GM12801 (cell line): ENCODE results near the gene SH3RF3.

Experiments used
- TF ChIP-seq, protein P1 (sequence below): IDR thresholded peaks from one replicate; pipeline ENCODE4 v1.5.1; 2011; ENCODE audit warnings: control low read depth; ENCODE audit not compliant: insufficient read length; ENCODE audit errors: extremely low read depth

The SH3RF3 gene

GRCh38 chr2:109230941-109231420 is 102.0 kb downstream of the SH3RF3 start:
- TF ChIP-seq, protein P1, sequence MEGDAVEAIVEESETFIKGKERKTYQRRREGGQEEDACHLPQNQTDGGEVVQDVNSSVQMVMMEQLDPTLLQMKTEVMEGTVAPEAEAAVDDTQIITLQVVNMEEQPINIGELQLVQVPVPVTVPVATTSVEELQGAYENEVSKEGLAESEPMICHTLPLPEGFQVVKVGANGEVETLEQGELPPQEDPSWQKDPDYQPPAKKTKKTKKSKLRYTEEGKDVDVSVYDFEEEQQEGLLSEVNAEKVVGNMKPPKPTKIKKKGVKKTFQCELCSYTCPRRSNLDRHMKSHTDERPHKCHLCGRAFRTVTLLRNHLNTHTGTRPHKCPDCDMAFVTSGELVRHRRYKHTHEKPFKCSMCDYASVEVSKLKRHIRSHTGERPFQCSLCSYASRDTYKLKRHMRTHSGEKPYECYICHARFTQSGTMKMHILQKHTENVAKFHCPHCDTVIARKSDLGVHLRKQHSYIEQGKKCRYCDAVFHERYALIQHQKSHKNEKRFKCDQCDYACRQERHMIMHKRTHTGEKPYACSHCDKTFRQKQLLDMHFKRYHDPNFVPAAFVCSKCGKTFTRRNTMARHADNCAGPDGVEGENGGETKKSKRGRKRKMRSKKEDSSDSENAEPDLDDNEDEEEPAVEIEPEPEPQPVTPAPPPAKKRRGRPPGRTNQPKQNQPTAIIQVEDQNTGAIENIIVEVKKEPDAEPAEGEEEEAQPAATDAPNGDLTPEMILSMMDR, result no peak

DNA sequence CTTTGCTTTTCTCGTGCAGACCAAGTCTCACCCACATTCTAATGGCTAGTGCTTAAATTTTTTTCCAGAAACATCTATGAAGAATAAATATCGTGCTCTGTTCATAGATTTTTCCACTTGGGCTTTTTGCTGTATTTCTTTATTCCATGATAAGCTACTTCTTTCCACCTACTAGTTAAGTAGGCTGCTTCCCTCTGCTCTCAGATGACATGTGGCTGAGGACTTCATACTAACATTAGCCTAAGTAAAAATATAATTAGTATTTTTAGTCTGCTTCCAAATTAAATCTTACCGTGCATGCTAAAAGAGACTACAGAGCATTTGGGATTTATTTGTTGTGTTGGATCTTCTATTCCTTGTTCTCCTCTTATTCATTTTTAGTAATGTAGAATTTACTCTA is 102.4 kb downstream of the SH3RF3 start:
- TF ChIP-seq, protein P1, result no peak

DNA sequence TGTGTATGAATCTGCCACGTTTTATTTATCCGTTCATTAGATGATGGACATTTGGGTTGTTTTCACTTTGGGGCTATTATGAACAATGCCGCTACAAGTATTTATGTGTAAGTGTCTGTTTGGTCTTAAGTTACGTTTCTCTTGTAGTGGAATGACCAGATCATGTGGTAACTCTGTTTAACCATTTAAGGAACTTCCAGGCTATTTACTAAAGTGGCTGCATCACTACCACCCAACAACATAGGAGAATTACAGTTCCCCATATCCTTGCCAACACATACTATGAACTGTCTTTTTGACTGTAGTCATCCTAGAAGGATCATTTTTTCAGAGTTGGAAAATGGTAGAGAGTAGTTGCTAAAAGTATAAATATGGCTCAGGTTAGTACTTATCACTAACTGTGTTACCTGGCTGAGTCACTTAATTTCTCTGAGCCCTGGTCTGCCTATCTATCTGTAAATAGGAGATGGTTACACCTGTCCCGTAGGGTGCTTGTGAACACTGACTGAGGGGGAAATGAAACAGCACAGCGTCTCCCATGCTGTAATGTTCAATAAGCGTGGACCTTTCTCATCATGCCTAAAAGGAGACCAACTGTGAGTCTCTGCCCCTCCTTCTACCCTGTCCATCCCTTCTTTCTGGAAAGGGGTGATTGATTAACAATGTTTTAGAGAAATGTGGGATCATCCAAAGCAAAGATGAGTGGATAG is 103.1 kb downstream of the SH3RF3 start:
- TF ChIP-seq, protein P1, result no peak

GRCh38 chr2:109232909-109233308 is 103.9 kb downstream of the SH3RF3 start:
- TF ChIP-seq, protein P1, result no peak

DNA sequence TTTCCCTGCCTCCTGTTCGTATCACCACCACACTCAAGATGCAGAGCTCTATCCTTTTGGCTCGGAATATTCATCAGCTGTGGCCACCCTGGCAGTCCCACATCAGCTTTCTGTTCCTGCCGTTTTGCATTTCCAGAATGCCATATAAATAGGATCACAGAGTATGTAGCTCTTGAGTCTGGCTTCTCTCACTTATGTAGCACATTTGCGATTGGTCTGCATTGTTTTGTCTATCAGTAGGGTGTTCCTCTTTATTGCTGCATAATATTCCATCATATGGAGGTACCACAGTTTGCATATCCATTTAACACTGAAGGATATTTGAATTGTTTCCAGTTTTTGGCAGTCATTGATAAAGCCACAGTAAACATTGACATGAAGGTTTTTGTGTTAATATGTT is 104.6 kb downstream of the SH3RF3 start:
- TF ChIP-seq, protein P1, result no peak

- TF ChIP-seq, protein P1, result no peak
Measured at GRCh38 chr2:109234355-109234754, 105.3 kb downstream of the SH3RF3 start.

DNA sequence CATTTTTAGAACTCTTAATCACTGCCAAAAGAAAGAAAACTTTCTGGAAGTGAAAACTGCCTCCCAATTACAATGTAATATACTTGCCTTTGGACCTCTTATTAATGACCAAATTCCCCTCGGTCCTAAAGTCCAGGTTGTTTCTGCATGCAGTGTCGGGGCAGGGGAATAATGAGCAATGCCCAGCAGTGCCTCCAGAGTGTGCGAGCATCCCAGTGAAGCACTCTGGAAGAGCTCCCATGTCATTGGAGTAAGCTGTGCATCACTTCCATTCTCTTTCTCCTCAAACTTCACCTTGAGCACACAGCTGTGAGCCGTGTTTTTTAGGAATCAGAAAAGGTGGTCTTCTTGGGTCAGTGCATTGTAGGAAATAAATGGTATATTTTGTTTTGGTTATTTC is 107.1 kb downstream of the SH3RF3 start:
- TF ChIP-seq, protein P1, result no peak
